Measurements from ENCODE around the gene SAAL1.

SAAL1 gene

GRCh38 chr11:18081551-18081950 is 24.3 kb downstream of the SAAL1 start:
- no peak for DNase-seq (ENCODE audit: low read depth)

GRCh38 chr11:18080451-18080850 is 25.4 kb downstream of the SAAL1 start:
- DNase-seq (ENCODE audit: low read depth) = no peak

GRCh38 chr11:18078909-18079308 is 27.0 kb downstream of the SAAL1 start:
- no peak for DNase-seq (ENCODE audit: low read depth)

GRCh38 chr11:18075444-18075843 is 30.4 kb downstream of the SAAL1 start:
- DNase-seq (ENCODE audit: low read depth) = no peak

GRCh38 chr11:18071098-18071705 is 34.7 kb downstream of the SAAL1 start:
- no peak for DNase-seq (ENCODE audit: low read depth)

GRCh38 chr11:18067372-18067771 is 38.5 kb downstream of the SAAL1 start:
- no peak for DNase-seq (ENCODE audit: low read depth)

- no peak for DNase-seq (ENCODE audit: low read depth)
These were observed 39.3 kb downstream of the SAAL1 start for GRCh38 chr11:18066626-18067025.

GRCh38 chr11:18065572-18065971 is 40.3 kb downstream of the SAAL1 start:
- no peak for DNase-seq (ENCODE audit: low read depth)

- no peak for DNase-seq (ENCODE audit: low read depth)
These were observed 41.3 kb downstream of the SAAL1 start for GRCh38 chr11:18064450-18065054.

GRCh38 chr11:18063862-18064434 is 41.9 kb downstream of the SAAL1 start:
- DNase-seq (ENCODE audit: low read depth) = no peak

- DNase-seq (ENCODE audit: low read depth) = no peak
These were observed 42.8 kb downstream of the SAAL1 start for GRCh38 chr11:18063125-18063524.

- no peak for DNase-seq (ENCODE audit: low read depth)
These were observed 44.5 kb downstream of the SAAL1 start for GRCh38 chr11:18061351-18061750.

- no peak for DNase-seq (ENCODE audit: low read depth)
These were observed 49.2 kb downstream of the SAAL1 start for GRCh38 chr11:18056561-18057181.

GRCh38 chr11:18054511-18055103 is 51.3 kb downstream of the SAAL1 start:
- DNase-seq (ENCODE audit: low read depth) = no peak

- DNase-seq (ENCODE audit: low read depth) = no peak
These were observed 55.0 kb downstream of the SAAL1 start for GRCh38 chr11:18050848-18051247.

GRCh38 chr11:18046116-18046777 is 59.6 kb downstream of the SAAL1 start, which contains the start of gene TPH1:
Gene TPH1 (minus strand): TSS chr11:18046269. CDS start chr11:18040762, 5,507 bp downstream.
- DNase-seq (ENCODE audit: low read depth) = no peak

- DNase-seq (ENCODE audit: low read depth) = no peak
These were observed 69.4 kb downstream of the SAAL1 start for GRCh38 chr11:18036456-18036855.

Measured in stimulated activated CD8-positive, alpha-beta memory T cell treated with anti-CD3 and anti-CD28 coated beads, Interleukin-7, amount 100 ng/mL, for 24 hours (primary cell).